ENCODE measurements around the gene CPM. TPM values are rescaled to one million over a fixed set of nuclear protein-coding genes. Genes with fewer than 3 reads are reported as not detected.

CPM gene
- total RNA-seq, 1 donor from 2014 or later, result 14.6 TPM

DNA sequence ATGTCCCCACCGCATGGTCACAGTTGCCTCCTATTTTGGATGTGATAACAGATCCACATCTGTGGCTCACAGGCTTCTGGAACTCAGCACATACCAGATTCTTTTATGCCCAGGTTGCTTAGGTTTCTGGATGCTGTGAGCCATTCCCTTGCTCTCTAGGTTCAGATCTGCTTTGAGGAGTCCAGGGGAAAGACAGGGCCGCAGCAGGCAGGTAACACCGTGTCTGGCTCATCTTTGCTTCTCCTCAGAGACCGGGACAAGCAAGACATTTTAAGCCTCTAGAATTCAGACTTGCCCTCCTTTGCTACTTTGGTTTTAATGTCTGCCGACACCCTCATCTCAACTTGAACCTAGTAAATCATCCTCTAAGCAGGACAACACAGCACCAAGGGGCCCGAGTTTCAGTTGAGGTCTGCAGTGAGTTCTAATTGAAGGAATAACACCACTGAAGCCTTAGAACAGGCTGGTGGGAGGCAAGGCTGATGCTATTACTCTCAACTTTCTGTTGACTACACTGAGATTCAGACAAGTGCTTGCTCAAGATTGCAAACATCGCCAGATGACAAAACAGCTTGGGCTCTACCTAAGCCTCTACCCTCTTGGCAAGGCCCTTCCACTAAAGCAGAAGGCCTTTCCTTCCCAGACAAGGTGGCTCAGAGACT is 69.7 kb downstream of the CPM start:
- no peaks in the 10 kb centered on the region for H3K36me3 ChIP-seq (ENCODE audit: control insufficient read depth, insufficient read depth, low read length)
- DNase-seq (ENCODE audit: low read depth), result no peak
- TF ChIP-seq, protein P1, sequence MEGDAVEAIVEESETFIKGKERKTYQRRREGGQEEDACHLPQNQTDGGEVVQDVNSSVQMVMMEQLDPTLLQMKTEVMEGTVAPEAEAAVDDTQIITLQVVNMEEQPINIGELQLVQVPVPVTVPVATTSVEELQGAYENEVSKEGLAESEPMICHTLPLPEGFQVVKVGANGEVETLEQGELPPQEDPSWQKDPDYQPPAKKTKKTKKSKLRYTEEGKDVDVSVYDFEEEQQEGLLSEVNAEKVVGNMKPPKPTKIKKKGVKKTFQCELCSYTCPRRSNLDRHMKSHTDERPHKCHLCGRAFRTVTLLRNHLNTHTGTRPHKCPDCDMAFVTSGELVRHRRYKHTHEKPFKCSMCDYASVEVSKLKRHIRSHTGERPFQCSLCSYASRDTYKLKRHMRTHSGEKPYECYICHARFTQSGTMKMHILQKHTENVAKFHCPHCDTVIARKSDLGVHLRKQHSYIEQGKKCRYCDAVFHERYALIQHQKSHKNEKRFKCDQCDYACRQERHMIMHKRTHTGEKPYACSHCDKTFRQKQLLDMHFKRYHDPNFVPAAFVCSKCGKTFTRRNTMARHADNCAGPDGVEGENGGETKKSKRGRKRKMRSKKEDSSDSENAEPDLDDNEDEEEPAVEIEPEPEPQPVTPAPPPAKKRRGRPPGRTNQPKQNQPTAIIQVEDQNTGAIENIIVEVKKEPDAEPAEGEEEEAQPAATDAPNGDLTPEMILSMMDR (IDR thresholded peaks at IDR 0.05; ENCODE audit: insufficient read depth, low read length, poor library complexity, severe bottlenecking), result no peak
- no peak overlapping the region for H3K4me3 ChIP-seq (ENCODE audit: low read depth, low read length)
- no peaks in the 10 kb centered on the region for H3K27me3 ChIP-seq (ENCODE audit: control insufficient read depth, insufficient read depth, low read length)

DNA sequence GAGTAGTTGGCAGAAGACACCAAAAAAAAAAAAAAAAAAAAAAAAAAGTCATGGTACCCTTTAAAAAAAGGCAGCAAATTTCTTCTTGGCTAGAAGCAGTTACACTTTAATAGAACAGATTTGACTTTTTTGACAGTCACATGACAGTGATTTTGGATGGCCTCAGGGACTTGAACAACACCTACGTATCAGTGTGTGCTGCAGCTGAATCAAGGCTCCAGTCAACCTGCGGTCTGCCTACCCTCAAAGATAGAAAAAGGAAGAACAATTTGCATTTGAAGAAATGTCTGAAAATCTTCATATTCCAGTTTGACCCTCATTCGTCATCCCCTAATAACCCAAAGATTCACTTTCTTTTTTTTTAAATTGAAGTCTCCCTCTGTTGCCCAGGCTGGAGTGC is 71.1 kb downstream of the CPM start:
- TF ChIP-seq, protein P1 (IDR thresholded peaks at IDR 0.05; ENCODE audit: insufficient read depth, low read length, poor library complexity, severe bottlenecking), result no peak
- no peak for DNase-seq (ENCODE audit: low read depth)
- H3K27me3 ChIP-seq (ENCODE audit: control insufficient read depth, insufficient read depth, low read length), result no peaks in the 10 kb centered on the region

DNA sequence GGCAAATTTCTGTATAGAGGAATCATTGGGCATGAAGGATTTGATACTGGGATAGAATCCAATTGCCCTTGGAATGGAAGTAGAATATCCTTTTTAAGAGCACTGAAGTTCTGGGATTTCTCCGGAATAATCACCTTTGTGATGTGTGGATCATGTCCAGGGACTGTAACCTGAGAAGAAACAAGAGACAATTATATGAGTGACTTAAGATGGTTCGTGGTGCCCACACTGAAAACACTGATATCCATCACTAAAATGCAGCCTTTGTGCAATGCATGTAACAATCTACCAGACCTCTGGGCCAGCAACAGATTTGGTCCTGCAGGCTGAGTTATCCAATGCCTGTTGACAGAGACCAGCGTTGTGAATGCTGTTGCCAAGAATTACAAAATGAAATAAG is 76.5 kb downstream of the CPM start:
- no peak for DNase-seq (ENCODE audit: low read depth)
- TF ChIP-seq, protein P1 (IDR thresholded peaks at IDR 0.05; ENCODE audit: insufficient read depth, low read length, poor library complexity, severe bottlenecking), result no peak
- Histone ChIP-seq H3K36me3 (ENCODE audit: control insufficient read depth, insufficient read depth, low read length) (no peaks in the 10 kb centered on the region), H3K27me3 (ENCODE audit: control insufficient read depth, insufficient read depth, low read length) (no peaks in the 10 kb centered on the region), H3K4me3 (ENCODE audit: low read depth, low read length) (no peak overlapping the region)

More for the DNA sequence above, 71.1 kb downstream of the CPM start:
- H3K4me3 ChIP-seq (ENCODE audit: low read depth, low read length), result no peak overlapping the region
- no peaks in the 10 kb centered on the region for H3K36me3 ChIP-seq (ENCODE audit: control insufficient read depth, insufficient read depth, low read length)

- no peaks in the 10 kb centered on the region for H3K36me3 ChIP-seq (ENCODE audit: control insufficient read depth, insufficient read depth, low read length)
- H3K27me3 ChIP-seq (ENCODE audit: control insufficient read depth, insufficient read depth, low read length), result no peaks in the 10 kb centered on the region
- TF ChIP-seq, protein P1 (IDR thresholded peaks at IDR 0.05; ENCODE audit: insufficient read depth, low read length, poor library complexity, severe bottlenecking), result no peak
- no peak overlapping the region for H3K4me3 ChIP-seq (ENCODE audit: low read depth, low read length)
- no peak for DNase-seq (ENCODE audit: low read depth)
Measured at GRCh38 chr12:68855771-68856170, 77.2 kb downstream of the CPM start.

DNA sequence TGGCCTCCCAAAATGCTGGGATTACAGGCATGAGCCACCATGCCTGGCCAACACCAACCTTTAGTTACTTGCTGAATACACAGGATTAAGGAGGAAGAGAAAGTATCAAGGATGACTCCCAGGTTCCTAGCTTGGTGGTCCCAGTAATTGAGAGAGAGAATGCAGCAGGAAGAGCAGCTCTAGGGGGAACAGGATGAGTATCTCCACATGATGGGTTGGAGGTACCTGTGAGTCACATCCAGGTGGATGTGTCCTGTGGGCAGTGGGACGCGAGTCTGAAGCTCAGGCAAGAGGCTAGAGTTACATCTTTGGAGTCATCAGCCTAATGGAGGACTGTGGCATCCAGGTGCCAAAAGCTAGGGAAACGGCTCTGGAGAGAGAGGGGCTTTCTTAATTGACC is 77.9 kb downstream of the CPM start:
- no peak for DNase-seq (ENCODE audit: low read depth)
- H3K36me3 ChIP-seq (ENCODE audit: control insufficient read depth, insufficient read depth, low read length), result no peaks in the 10 kb centered on the region
- H3K4me3 ChIP-seq (ENCODE audit: low read depth, low read length), result no peak overlapping the region
- TF ChIP-seq, protein P1 (IDR thresholded peaks at IDR 0.05; ENCODE audit: insufficient read depth, low read length, poor library complexity, severe bottlenecking), result no peak
- no peaks in the 10 kb centered on the region for H3K27me3 ChIP-seq (ENCODE audit: control insufficient read depth, insufficient read depth, low read length)

DNA sequence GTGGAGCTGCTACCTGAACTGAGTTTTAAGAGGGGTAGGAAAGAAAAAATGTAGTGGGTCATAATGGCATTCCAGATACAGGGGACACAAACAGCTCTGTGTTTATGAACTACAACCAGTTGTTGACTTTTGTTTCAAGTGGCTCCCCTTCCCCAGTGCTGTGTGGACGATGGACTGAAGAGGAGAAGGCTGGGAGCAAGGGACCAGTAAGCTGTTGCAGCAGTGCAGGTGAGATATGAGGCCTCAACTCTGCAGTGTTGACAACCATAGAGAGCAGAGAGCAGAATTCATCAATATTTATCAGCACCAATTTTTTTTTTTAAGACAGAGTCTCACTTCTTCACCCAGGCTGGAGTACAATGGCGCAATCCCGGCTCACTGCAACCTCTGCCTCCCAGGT is 78.4 kb downstream of the CPM start:
- H3K27me3 ChIP-seq (ENCODE audit: control insufficient read depth, insufficient read depth, low read length), result no peaks in the 10 kb centered on the region
- DNase-seq (ENCODE audit: low read depth), result no peak
- TF ChIP-seq, protein P1 (IDR thresholded peaks at IDR 0.05; ENCODE audit: insufficient read depth, low read length, poor library complexity, severe bottlenecking), result no peak
- H3K4me3 ChIP-seq (ENCODE audit: low read depth, low read length), result no peak overlapping the region
- H3K36me3 ChIP-seq (ENCODE audit: control insufficient read depth, insufficient read depth, low read length), result no peaks in the 10 kb centered on the region

Measured in kidney epithelial cell (primary cell).